GM23338 (cell line): ENCODE data around the gene SYT11. TPM values are rescaled to one million over a fixed set of nuclear protein-coding genes. Genes with fewer than 3 reads are reported as not detected.
A peak's percentile ranks its signal among the peaks of the same experiment; 100 is the strongest.

ENCODE experiments used
- ATAC-seq: fragments of 200-7000 bp; cut with Tn5 transposase; 3 replicates; pipeline ENCODE4 v1.9.1; 2020
- DNase-seq: peaks from one replicate; pipeline ENCODE4 v3.0.0-alpha.2; 2015; ENCODE audit warnings: low spot score
- H2AFZ ChIP-seq: fragments of 200-600 bp; sonication (generic); 2 replicates; pipeline ENCODE4 v1.8.0; 2016; ENCODE audit warnings: antibody characterized with exemption, mild to moderate bottlenecking, moderate library complexity
- H3F3A ChIP-seq: fragments of 200-600 bp; sonication (generic); replicated peaks from 2 replicates; pipeline ENCODE4 v1.8.0; 2017; ENCODE audit warnings: antibody characterized with exemption, mixed run types, low read depth
- H3K27ac ChIP-seq: fragments of 200-600 bp; sonication (generic); 2 replicates; pipeline ENCODE4 v1.6.1; 2016; ENCODE audit warnings: low read depth
- H3K27me3 ChIP-seq: fragments of 200-600 bp; sonication (generic); 2 replicates; pipeline ENCODE4 v1.8.0; 2016; ENCODE audit warnings: mild to moderate bottlenecking, mixed run types, moderate library complexity; ENCODE audit not compliant: insufficient read depth
- H3K36me3 ChIP-seq: fragments of 200-600 bp; sonication (generic); 2 replicates; pipeline ENCODE4 v1.8.0; 2016; ENCODE audit warnings: mild to moderate bottlenecking; ENCODE audit not compliant: insufficient read depth
- H3K4me1 ChIP-seq: fragments of 200-600 bp; sonication (generic); 2 replicates; pipeline ENCODE4 v1.8.0; 2016; ENCODE audit warnings: mild to moderate bottlenecking, moderate library complexity; ENCODE audit not compliant: insufficient read depth
- H3K4me2 ChIP-seq: fragments of 200-600 bp; sonication (generic); 2 replicates; pipeline ENCODE4 v1.7.1; 2017; ENCODE audit warnings: mixed run types
- H3K4me3 ChIP-seq: fragments of 200-600 bp; sonication (generic); 2 replicates; pipeline ENCODE4 v1.6.1; 2016; ENCODE audit warnings: mixed run types
- H3K79me2 ChIP-seq: fragments of 200-600 bp; sonication (generic); replicated peaks from 2 replicates; pipeline ENCODE4 v1.8.0; 2017; ENCODE audit warnings: mild to moderate bottlenecking; ENCODE audit not compliant: insufficient read depth
- H3K9me2 ChIP-seq: fragments of 200-600 bp; sonication (generic); 2 replicates; pipeline ENCODE4 v1.8.0; 2017; ENCODE audit not compliant: insufficient read depth
- H4K20me1 ChIP-seq: fragments of 200-600 bp; sonication (generic); replicated peaks from 2 replicates; pipeline ENCODE4 v1.8.0; 2017; ENCODE audit warnings: mild to moderate bottlenecking; ENCODE audit not compliant: insufficient read depth
- H3K27ac Mint-ChIP-seq: 2 replicates; pipeline ENCODE4 v1.8.0; 2020; ENCODE audit warnings: inconsistent platforms, mild to moderate bottlenecking, moderate library complexity, mixed read lengths
- H3K27me3 Mint-ChIP-seq: 3 replicates; pipeline ENCODE4 v1.8.0; 2022; ENCODE audit warnings: low read depth, mild to moderate bottlenecking, moderate library complexity, mixed read lengths, inconsistent platforms; ENCODE audit not compliant: insufficient read depth, poor library complexity
- H3K36me3 Mint-ChIP-seq: 3 replicates; pipeline ENCODE4 v1.8.0; 2021; ENCODE audit warnings: low read depth, mild to moderate bottlenecking, inconsistent platforms, moderate library complexity, mixed read lengths
- H3K4me1 Mint-ChIP-seq: 3 replicates; pipeline ENCODE4 v1.8.0; 2020; ENCODE audit warnings: mild to moderate bottlenecking, inconsistent platforms, mixed read lengths
- H3K4me3 Mint-ChIP-seq: 3 replicates; pipeline ENCODE4 v1.8.0; 2021; ENCODE audit warnings: moderate library complexity, mild to moderate bottlenecking, inconsistent platforms, mixed read lengths
- H3K9me3 Mint-ChIP-seq: 3 replicates; pipeline ENCODE4 v1.8.0; 2020; ENCODE audit warnings: moderate library complexity, mild to moderate bottlenecking, inconsistent platforms, mixed read lengths
- CREB1 ChIP-seq: fragments of 250-450 bp; sonication (Bioruptor Pico); IDR thresholded peaks from 2 replicates; pipeline ENCODE4 v1.5.0; 2020; ENCODE audit warnings: low read depth, mild to moderate bottlenecking, moderate library complexity
- ETS1 ChIP-seq: IDR thresholded peaks from 2 replicates; pipeline ENCODE4 v1.6.1; 2016; ENCODE audit warnings: antibody characterized with exemption
- EZH2phosphoT487 ChIP-seq: fragments of 200-600 bp; sonication (generic); IDR thresholded peaks from one replicate; pipeline ENCODE4 v1.8.1; 2018; ENCODE audit warnings: antibody characterized with exemption; ENCODE audit not compliant: unreplicated experiment
- JUNB ChIP-seq: IDR thresholded peaks from one replicate; pipeline ENCODE4 v1.6.1; 2016; ENCODE audit warnings: antibody characterized with exemption; ENCODE audit not compliant: unreplicated experiment
- POLR2AphosphoS5 ChIP-seq: IDR thresholded peaks from 2 replicates; pipeline ENCODE4 v1.6.1; 2016; ENCODE audit warnings: antibody characterized with exemption, low read depth
- REST ChIP-seq: IDR thresholded peaks from one replicate; pipeline ENCODE4 v1.6.1; 2018; ENCODE audit warnings: antibody characterized with exemption; ENCODE audit not compliant: unreplicated experiment
- ZNF114 ChIP-seq: fragments of 250-450 bp; sonication (Bioruptor Pico); IDR thresholded peaks from 2 replicates; pipeline ENCODE4 v1.5.0; 2020; ENCODE audit warnings: mild to moderate bottlenecking, moderate library complexity
- ZNF462 ChIP-seq: fragments of 250-450 bp; sonication (Bioruptor Pico); IDR thresholded peaks from 2 replicates; pipeline ENCODE4 v1.5.0; 2020; ENCODE audit warnings: mild to moderate bottlenecking, moderate library complexity
- long read RNA-seq: library from polyadenylated mRNA; unstranded; transcript quantifications from one replicate; pipeline ENCODE4 v2.0.0, GENCODE V29; 2020; ENCODE audit not compliant: unreplicated experiment
- polyA plus RNA-seq: library from polyadenylated mRNA; unstranded; fragments of >200 nt; fragmentation: Nextera tagmentation; extraction: Ambion mirVana; gene quantifications from 2 replicates; pipeline ENCODE4 v1.2.1, GENCODE V29; 2016
- total RNA-seq: library from RNA; depleted of rRNA; stranded (reverse); fragments of >200 nt; shearing (Covaris generic); gene quantifications from 2 replicates; pipeline ENCODE4 v1.2.3, GENCODE V29; 2014; rRNA removed

Gene SYT11
- total RNA-seq (15.9 and 17.4 TPM in 2 replicates), polyA plus RNA-seq (3.9 and 4.7 TPM in 2 replicates)
- long read RNA-seq, partial matches to known transcripts = 0 of 1 reads
- long read RNA-seq, other reads (novel, unspliced or antisense) = 1 of 1 reads

GRCh38 chr1:155859234-155859829 lies at the start of gene SYT11:
Gene SYT11, plus strand, starts transcription at chr1:155859567. Its CDS starts 195 bp downstream, at chr1:155859762.
- H3K36me3 Mint-ChIP-seq = peaks cover 10% of the 10 kb centered on the region
- H3K27me3 ChIP-seq = no peaks in the 10 kb centered on the region
- H2AFZ ChIP-seq = peak within 1 kb of the TSS; percentile 12
- no peaks in the 10 kb centered on the region for H3K9me2 ChIP-seq
- peaks cover 16% of the 10 kb centered on the region for H3F3A ChIP-seq
- TF ChIP-seq ETS1 (no peak), REST (no peak), JUNB (no peak), EZH2phosphoT487 (no peak), ZNF114 (CRISPR knock-in tag) (no peak), ZNF462 (CRISPR knock-in tag) (no peak), CREB1 (CRISPR knock-in tag) (no peak), POLR2AphosphoS5 (peak; percentile 52; the same call in 1 of the 2 replicates)
- H3K36me3 ChIP-seq = peaks cover 3% of the 10 kb centered on the region; the same call in 1 of the 2 replicates
- peak within 1 kb of the TSS; percentile 94 for H3K27ac ChIP-seq
- no peaks in the 10 kb centered on the region for H3K9me3 Mint-ChIP-seq
- peak; percentile 99 for DNase-seq
- peak within 1 kb of the TSS; percentile 61 for H3K4me3 ChIP-seq
- peaks cover 14% of the 10 kb centered on the region for H3K27me3 Mint-ChIP-seq
- peak within 1 kb of the TSS; percentile 83 for H3K27ac Mint-ChIP-seq
- H4K20me1 ChIP-seq = no peaks in the 10 kb centered on the region; the same call in 1 of the 2 replicates
- ATAC-seq = peak; percentile 76
- H3K4me1 ChIP-seq = peaks cover 11% of the 10 kb centered on the region
- peaks cover 25% of the 10 kb centered on the region for H3K79me2 ChIP-seq
- peak within 1 kb of the TSS; percentile 79 for H3K4me2 ChIP-seq
- H3K4me1 Mint-ChIP-seq = peaks cover 6% of the 10 kb centered on the region
- peak within 1 kb of the TSS; percentile 80 for H3K4me3 Mint-ChIP-seq
